Esophagus squamous epithelium (tissue), 4 donors: ENCODE results near the gene FBXO31.

Experiments used
- POLR2A ChIP-seq, 4 donors: fragments of 450-650 bp; IDR thresholded peaks; one replicate each; pipeline ENCODE4 v1.6.1; 2017; ENCODE audit warnings: antibody characterized with exemption in 4 of 4, mild to moderate bottlenecking in 4 of 4, moderate library complexity in 3 of 4
- TF ChIP-seq, protein P1 (sequence below), 6 experiments: fragments of 450-650 bp in 4 of 6; fragments of 200-600 bp in 2 of 6; sonication (generic) in 2 of 6; IDR thresholded peaks; one replicate each; pipeline ENCODE4 v1.5.1; 2016 to 2019; ENCODE audit warnings: antibody characterized with exemption in 6 of 6, mild to moderate bottlenecking in 4 of 6, moderate library complexity in 4 of 6

DNA sequence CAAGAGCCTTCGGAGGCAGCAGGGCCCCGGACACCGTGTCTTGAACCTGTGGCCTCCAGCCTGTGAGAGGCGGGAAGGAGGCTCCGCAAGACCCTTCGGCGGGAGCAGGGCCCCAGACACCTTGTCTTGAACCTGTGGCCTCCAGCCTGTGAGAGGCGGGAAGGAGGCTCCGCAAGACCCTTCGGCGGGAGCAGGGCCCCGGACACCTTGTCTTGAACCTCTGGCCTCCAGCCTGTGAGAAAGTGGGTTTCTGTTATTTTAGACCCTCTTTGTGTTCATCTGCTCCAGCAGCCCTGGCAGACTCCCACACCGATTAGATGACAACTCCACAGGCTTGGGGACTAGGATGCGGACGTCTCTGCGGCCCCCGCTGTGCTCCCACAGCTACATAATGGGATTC, 30.0 kb downstream of the FBXO31 start:
- TF ChIP-seq, protein P1, sequence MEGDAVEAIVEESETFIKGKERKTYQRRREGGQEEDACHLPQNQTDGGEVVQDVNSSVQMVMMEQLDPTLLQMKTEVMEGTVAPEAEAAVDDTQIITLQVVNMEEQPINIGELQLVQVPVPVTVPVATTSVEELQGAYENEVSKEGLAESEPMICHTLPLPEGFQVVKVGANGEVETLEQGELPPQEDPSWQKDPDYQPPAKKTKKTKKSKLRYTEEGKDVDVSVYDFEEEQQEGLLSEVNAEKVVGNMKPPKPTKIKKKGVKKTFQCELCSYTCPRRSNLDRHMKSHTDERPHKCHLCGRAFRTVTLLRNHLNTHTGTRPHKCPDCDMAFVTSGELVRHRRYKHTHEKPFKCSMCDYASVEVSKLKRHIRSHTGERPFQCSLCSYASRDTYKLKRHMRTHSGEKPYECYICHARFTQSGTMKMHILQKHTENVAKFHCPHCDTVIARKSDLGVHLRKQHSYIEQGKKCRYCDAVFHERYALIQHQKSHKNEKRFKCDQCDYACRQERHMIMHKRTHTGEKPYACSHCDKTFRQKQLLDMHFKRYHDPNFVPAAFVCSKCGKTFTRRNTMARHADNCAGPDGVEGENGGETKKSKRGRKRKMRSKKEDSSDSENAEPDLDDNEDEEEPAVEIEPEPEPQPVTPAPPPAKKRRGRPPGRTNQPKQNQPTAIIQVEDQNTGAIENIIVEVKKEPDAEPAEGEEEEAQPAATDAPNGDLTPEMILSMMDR (IDR thresholded peaks at IDR 0.05) = no peak
- no peak for TF ChIP-seq POLR2A (IDR thresholded peaks at IDR 0.05)
